ENCODE results near the gene ACKR3.

Gene ACKR3

DNA sequence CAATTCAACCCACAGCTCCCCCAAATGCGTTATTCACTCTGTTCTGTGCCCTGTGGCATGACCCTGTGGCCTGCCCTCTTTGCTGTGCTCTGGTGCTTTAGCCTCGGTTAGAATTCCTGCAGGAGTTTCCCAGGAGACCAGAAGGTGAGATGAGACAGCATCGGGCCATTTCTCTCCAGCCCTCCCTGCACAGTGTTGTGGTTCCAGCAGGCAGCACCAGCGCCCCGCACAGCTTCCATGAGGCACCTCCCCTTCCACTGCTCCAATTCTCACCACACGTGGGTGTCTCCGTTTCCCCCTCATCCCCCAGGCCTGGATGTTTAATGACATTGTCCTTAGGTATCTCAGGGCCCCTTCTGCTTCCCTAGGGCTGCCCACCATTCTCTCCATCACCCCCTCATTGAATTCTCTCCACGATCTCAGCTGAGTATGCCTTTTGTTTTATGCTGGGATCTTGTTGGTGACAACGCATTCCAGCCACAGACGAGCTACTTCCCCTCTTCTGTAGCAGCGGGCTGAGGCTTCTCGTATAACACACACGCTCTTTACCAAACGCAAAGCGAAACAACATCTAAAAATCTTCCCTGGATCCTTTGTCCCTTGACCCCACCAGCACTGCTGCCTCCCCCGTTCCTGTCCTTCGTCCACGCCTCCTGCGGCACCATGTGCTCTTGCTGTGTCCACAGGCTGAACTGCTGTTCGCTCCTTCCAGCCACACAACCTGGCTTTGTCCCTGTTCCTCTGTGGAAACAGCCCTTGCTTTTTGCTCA lies 35.1 kb downstream of the ACKR3 start:
- H3K27me3 ChIP-seq (ENCODE audit: low read depth, low read length) = no peaks in the 10 kb centered on the region
- no peak overlapping the region for H3K27ac ChIP-seq (ENCODE audit: low read length)
- H3K36me3 ChIP-seq (ENCODE audit: control insufficient read depth in 1 of 2, insufficient read depth in 2 of 2, low read length in 2 of 2) = no peaks in the 10 kb centered on the region
- no peak overlapping the region for H3K4me3 ChIP-seq (ENCODE audit: low read depth in 1 of 2, low read length in 2 of 2)
- H3K9me3 ChIP-seq (ENCODE audit: control insufficient read depth in 1 of 2, low read length in 2 of 2) = no peaks in the 10 kb centered on the region
- no peaks in the 10 kb centered on the region for H3K4me1 ChIP-seq (ENCODE audit: control insufficient read depth in 1 of 2, insufficient read depth in 2 of 2, low read length in 2 of 2)

GRCh38 chr2:236605345-236605734 lies 35.7 kb downstream of the ACKR3 start:
- Histone ChIP-seq H3K27me3 (ENCODE audit: low read depth, low read length) (no peaks in the 10 kb centered on the region), H3K4me1 (ENCODE audit: control insufficient read depth in 1 of 2, insufficient read depth in 2 of 2, low read length in 2 of 2) (no peaks in the 10 kb centered on the region), H3K9me3 (ENCODE audit: control insufficient read depth in 1 of 2, low read length in 2 of 2) (no peaks in the 10 kb centered on the region), H3K27ac (ENCODE audit: low read length) (no peak overlapping the region), H3K36me3 (ENCODE audit: control insufficient read depth in 1 of 2, insufficient read depth in 2 of 2, low read length in 2 of 2) (no peaks in the 10 kb centered on the region), H3K4me3 (ENCODE audit: low read depth in 1 of 2, low read length in 2 of 2) (no peak overlapping the region)

GRCh38 chr2:236606023-236606422 lies 36.4 kb downstream of the ACKR3 start:
- Histone ChIP-seq H3K4me3 (ENCODE audit: low read depth in 1 of 2, low read length in 2 of 2) (no peak overlapping the region), H3K27ac (ENCODE audit: low read length) (no peak overlapping the region), H3K27me3 (ENCODE audit: low read depth, low read length) (no peaks in the 10 kb centered on the region), H3K9me3 (ENCODE audit: control insufficient read depth in 1 of 2, low read length in 2 of 2) (no peaks in the 10 kb centered on the region), H3K36me3 (ENCODE audit: control insufficient read depth in 1 of 2, insufficient read depth in 2 of 2, low read length in 2 of 2) (no peaks in the 10 kb centered on the region), H3K4me1 (ENCODE audit: control insufficient read depth in 1 of 2, insufficient read depth in 2 of 2, low read length in 2 of 2) (no peaks in the 10 kb centered on the region)

DNA sequence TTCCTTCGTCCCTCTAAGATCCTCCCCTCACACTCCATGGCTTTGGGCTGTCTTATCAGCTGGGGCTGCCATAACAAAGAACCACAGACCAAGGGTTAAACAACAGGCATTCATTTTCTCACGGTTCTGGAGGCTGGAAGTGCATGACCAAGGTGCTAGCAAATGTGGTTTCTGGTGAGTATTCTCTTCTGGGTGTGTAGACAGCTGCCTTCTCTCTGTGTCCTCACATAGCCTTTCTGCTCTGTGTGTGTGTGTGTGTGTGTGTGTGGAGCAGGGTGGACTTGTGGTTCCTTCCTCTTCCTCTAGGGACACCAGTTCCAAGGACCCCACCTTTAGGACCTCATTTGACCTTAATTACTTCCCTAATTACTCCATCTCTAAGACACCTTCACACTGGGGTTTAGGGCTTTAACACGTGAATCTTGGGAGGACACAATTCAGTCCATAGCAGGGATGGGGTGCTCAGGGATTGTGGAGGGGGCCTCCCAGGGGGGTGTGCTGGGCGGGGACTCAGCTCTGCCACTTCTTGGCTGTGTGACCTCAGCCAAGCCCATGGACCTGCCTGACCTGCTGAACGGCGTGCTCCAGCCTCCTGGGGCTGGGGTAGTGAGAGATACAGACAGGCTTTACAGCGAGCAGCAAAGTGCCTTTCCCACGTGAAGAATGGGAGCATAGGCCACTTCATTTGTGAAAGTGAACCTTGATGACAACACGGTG lies 38.0 kb downstream of the ACKR3 start:
- H3K27me3 ChIP-seq (ENCODE audit: low read depth, low read length) = no peaks in the 10 kb centered on the region
- H3K4me1 ChIP-seq (ENCODE audit: control insufficient read depth in 1 of 2, insufficient read depth in 2 of 2, low read length in 2 of 2) = no peaks in the 10 kb centered on the region
- H3K4me3 ChIP-seq (ENCODE audit: low read depth in 1 of 2, low read length in 2 of 2) = no peak overlapping the region
- no peaks in the 10 kb centered on the region for H3K9me3 ChIP-seq (ENCODE audit: control insufficient read depth in 1 of 2, low read length in 2 of 2)
- H3K36me3 ChIP-seq (ENCODE audit: control insufficient read depth in 1 of 2, insufficient read depth in 2 of 2, low read length in 2 of 2) = no peaks in the 10 kb centered on the region
- no peak overlapping the region for H3K27ac ChIP-seq (ENCODE audit: low read length)

DNA sequence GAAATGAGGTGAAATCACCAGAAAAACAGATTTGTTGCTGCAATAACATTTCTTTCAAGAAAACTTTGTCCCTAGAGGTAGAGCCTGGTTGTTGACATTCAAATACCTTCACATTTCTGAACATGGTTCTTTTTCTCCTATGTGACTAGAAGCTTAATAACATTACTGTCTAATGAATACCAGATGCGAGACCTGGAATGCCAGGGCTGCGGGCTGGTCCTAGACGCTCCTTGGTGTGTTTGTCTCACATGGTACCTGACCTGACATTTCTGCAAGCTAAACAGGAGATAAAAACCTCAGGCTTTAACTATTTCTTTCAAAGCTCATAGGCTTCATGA lies 38.5 kb downstream of the ACKR3 start:
- no peaks in the 10 kb centered on the region for H3K27me3 ChIP-seq (ENCODE audit: low read depth, low read length)
- no peak overlapping the region for H3K4me3 ChIP-seq (ENCODE audit: low read depth in 1 of 2, low read length in 2 of 2)
- no peaks in the 10 kb centered on the region for H3K36me3 ChIP-seq (ENCODE audit: control insufficient read depth in 1 of 2, insufficient read depth in 2 of 2, low read length in 2 of 2)
- no peak overlapping the region for H3K27ac ChIP-seq (ENCODE audit: low read length)
- no peaks in the 10 kb centered on the region for H3K4me1 ChIP-seq (ENCODE audit: control insufficient read depth in 1 of 2, insufficient read depth in 2 of 2, low read length in 2 of 2)
- H3K9me3 ChIP-seq (ENCODE audit: control insufficient read depth in 1 of 2, low read length in 2 of 2) = no peaks in the 10 kb centered on the region

- H3K27me3 ChIP-seq (ENCODE audit: low read depth, low read length) = no peaks in the 10 kb centered on the region
- H3K4me3 ChIP-seq (ENCODE audit: low read depth in 1 of 2, low read length in 2 of 2) = no peak overlapping the region
- no peaks in the 10 kb centered on the region for H3K4me1 ChIP-seq (ENCODE audit: control insufficient read depth in 1 of 2, insufficient read depth in 2 of 2, low read length in 2 of 2)
- no peak overlapping the region for H3K27ac ChIP-seq (ENCODE audit: low read length)
- no peaks in the 10 kb centered on the region for H3K36me3 ChIP-seq (ENCODE audit: control insufficient read depth in 1 of 2, insufficient read depth in 2 of 2, low read length in 2 of 2)
- H3K9me3 ChIP-seq (ENCODE audit: control insufficient read depth in 1 of 2, low read length in 2 of 2) = no peaks in the 10 kb centered on the region
Observed at GRCh38 chr2:236608710-236609109, 39.1 kb downstream of the ACKR3 start.

DNA sequence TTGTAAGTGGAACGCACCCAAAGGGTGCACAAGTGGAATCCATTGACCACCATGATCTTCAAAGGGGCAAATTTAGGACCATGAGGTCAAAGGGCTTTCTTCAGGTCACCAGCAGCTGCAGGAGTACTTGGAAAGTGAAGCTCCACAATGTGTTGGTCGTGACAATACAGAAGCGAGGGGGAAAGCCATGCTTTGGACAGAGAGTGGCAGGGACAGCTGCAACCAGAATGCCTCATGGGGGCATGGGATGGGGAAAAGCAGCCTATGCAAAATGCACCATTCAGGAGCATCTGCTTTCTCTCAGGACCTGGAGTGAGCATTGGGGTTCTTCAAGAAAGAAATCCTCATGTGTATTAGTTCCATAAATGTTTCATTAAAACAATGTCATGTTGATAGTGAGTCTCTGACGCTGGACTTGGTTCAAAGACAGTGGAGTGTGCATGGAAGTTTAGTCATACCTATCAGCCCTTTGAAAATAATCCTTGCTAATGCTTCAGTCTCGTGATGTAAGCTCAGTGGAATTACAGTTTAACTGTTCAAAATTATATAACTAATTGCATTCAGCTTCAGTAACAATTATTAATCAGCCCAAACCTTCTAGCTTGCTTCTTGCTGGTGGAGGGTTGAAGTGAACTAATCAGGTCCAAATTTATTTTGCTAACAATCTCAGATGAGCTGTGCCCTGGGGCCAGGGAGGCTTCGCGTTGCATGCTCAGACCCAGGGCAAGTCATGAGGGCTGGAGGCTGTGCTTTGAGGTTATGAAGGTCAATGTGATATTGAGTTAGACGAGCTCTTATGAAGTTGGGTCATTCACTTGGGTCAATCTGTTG lies 41.6 kb downstream of the ACKR3 start:
- no peak overlapping the region for H3K4me3 ChIP-seq (ENCODE audit: low read depth in 1 of 2, low read length in 2 of 2)
- no peaks in the 10 kb centered on the region for H3K27me3 ChIP-seq (ENCODE audit: low read depth, low read length)
- H3K36me3 ChIP-seq (ENCODE audit: control insufficient read depth in 1 of 2, insufficient read depth in 2 of 2, low read length in 2 of 2) = no peaks in the 10 kb centered on the region
- no peaks in the 10 kb centered on the region for H3K9me3 ChIP-seq (ENCODE audit: control insufficient read depth in 1 of 2, low read length in 2 of 2)
- H3K4me1 ChIP-seq (ENCODE audit: control insufficient read depth in 1 of 2, insufficient read depth in 2 of 2, low read length in 2 of 2) = no peaks in the 10 kb centered on the region
- H3K27ac ChIP-seq (ENCODE audit: low read length) = no peak overlapping the region

DNA sequence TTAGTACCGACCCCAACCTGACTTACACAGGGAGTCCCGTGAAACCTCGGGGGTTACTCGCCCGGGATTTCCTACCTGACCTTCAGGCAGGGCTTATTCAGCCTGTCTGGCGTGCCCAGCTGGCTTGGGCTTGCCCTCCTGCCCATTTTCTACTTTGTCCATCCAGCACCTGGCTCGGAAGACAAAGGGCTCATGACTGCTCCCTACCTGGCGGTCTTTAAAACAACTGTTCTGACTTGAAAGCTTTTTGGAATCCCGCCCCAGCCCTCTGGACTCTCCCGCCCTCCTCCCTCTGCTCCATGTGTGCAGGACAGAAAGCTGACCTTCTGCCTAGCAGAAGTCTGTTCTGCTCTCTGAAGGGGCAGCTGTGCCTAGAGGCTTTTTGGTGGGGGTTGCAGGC lies 43.1 kb downstream of the ACKR3 start:
- Histone ChIP-seq H3K27me3 (ENCODE audit: low read depth, low read length) (no peaks in the 10 kb centered on the region), H3K4me1 (ENCODE audit: control insufficient read depth in 1 of 2, insufficient read depth in 2 of 2, low read length in 2 of 2) (no peaks in the 10 kb centered on the region), H3K9me3 (ENCODE audit: control insufficient read depth in 1 of 2, low read length in 2 of 2) (no peaks in the 10 kb centered on the region), H3K4me3 (ENCODE audit: low read depth in 1 of 2, low read length in 2 of 2) (no peak overlapping the region), H3K36me3 (ENCODE audit: control insufficient read depth in 1 of 2, insufficient read depth in 2 of 2, low read length in 2 of 2) (no peaks in the 10 kb centered on the region), H3K27ac (ENCODE audit: low read length) (no peak overlapping the region)

- H3K27ac ChIP-seq (ENCODE audit: low read length) = no peak overlapping the region
- H3K9me3 ChIP-seq (ENCODE audit: control insufficient read depth in 1 of 2, low read length in 2 of 2) = no peaks in the 10 kb centered on the region
- H3K4me3 ChIP-seq (ENCODE audit: low read depth in 1 of 2, low read length in 2 of 2) = no peak overlapping the region
- H3K36me3 ChIP-seq (ENCODE audit: control insufficient read depth in 1 of 2, insufficient read depth in 2 of 2, low read length in 2 of 2) = no peaks in the 10 kb centered on the region
- no peaks in the 10 kb centered on the region for H3K4me1 ChIP-seq (ENCODE audit: control insufficient read depth in 1 of 2, insufficient read depth in 2 of 2, low read length in 2 of 2)
- H3K27me3 ChIP-seq (ENCODE audit: low read depth, low read length) = no peaks in the 10 kb centered on the region
Observed at GRCh38 chr2:236613612-236614011, 44.0 kb downstream of the ACKR3 start.

- Histone ChIP-seq H3K4me1 (ENCODE audit: control insufficient read depth in 1 of 2, insufficient read depth in 2 of 2, low read length in 2 of 2) (no peaks in the 10 kb centered on the region), H3K36me3 (ENCODE audit: control insufficient read depth in 1 of 2, insufficient read depth in 2 of 2, low read length in 2 of 2) (no peaks in the 10 kb centered on the region), H3K27me3 (ENCODE audit: low read depth, low read length) (no peaks in the 10 kb centered on the region)
Observed at GRCh38 chr2:236614551-236614950, 44.9 kb downstream of the ACKR3 start.

DNA sequence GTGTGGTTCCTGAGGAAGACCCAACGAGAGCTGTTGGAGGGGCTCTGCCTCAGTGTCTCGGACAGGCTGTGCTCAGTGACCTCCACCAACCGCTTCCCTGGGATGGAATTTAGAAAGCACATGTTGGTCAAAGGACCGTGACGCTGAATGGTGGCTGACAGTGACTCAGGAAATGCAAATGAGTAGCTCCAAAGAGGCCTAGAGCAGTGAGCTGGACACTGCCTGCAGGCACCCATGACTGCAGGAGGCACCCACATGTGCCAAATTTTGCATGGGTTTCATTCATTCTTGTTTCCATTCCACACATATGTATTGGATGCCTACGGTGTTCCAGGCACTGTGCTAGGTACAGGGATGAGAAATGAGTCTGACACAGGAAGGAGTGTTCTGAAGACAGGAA lies 46.4 kb downstream of the ACKR3 start:
- H3K27ac ChIP-seq (ENCODE audit: low read length) = no peak overlapping the region
- no peaks in the 10 kb centered on the region for H3K36me3 ChIP-seq (ENCODE audit: control insufficient read depth in 1 of 2, insufficient read depth in 2 of 2, low read length in 2 of 2)
- no peaks in the 10 kb centered on the region for H3K27me3 ChIP-seq (ENCODE audit: low read depth, low read length)
- H3K4me1 ChIP-seq (ENCODE audit: control insufficient read depth in 1 of 2, insufficient read depth in 2 of 2, low read length in 2 of 2) = no peaks in the 10 kb centered on the region
- H3K9me3 ChIP-seq (ENCODE audit: control insufficient read depth in 1 of 2, low read length in 2 of 2) = no peaks in the 10 kb centered on the region
- H3K4me3 ChIP-seq (ENCODE audit: low read depth in 1 of 2, low read length in 2 of 2) = no peak overlapping the region

More at GRCh38 chr2:236614551-236614950, 44.9 kb downstream of the ACKR3 start:
- Histone ChIP-seq H3K4me3 (ENCODE audit: low read depth in 1 of 2, low read length in 2 of 2) (no peak overlapping the region), H3K9me3 (ENCODE audit: control insufficient read depth in 1 of 2, low read length in 2 of 2) (no peaks in the 10 kb centered on the region), H3K27ac (ENCODE audit: low read length) (no peak overlapping the region)

Data from muscle layer of duodenum (tissue), 2 donors.